GM21390 (cell line): Measurements from ENCODE around the gene HSPA9.

ENCODE experiments used
- ATAC-seq: cut with Tn5 transposase; IDR thresholded peaks from one replicate; pipeline ENCODE4 v1.9.1; 2021; ENCODE audit not compliant: unreplicated experiment

Gene HSPA9

DNA sequence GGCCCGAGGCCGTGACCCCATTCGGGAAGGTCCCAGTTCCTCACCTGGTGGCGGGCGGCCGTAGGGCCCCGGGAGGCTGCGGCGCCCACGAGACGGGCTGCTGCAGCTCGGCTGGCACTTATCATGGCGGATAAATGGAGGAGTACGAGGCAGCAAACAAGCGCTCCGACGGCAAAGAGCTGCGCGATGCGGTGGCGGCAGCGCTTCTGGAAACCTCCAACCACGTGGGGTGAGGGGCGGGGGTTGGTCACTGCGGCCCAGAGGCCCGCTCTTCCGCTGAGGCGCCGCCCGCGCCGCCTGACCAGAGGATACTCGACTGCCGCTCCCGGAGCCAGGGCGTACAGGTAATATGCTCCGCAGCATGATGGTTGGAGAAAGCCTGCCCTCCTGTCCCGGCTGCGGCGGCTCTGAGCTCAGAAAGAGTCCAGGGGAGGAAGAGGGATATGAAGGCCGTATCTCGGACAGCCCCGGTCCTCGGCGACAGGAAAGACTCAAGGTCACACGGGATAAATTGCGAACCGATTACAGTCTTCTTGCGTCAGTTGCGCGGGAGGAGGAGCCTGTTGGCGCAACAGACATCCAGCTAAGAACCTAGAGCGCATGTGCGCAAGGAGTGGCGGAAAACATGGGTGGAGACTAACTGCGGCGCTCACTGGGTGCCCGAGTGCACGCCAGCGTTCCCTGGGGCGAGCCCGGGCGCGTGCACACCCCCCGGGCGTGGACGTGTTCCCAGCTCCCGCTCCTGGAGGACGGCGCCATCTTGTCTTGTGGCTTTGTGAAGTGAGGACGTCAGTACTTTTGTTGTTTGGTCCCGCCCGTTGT, at the start of gene HSPA9:
Gene HSPA9 (minus strand): TSS at position 208 of the 822 bp plus-strand sequence. CDS start 83 bp downstream, at position 125.
- peak; percentile 82 for ATAC-seq

DNA sequence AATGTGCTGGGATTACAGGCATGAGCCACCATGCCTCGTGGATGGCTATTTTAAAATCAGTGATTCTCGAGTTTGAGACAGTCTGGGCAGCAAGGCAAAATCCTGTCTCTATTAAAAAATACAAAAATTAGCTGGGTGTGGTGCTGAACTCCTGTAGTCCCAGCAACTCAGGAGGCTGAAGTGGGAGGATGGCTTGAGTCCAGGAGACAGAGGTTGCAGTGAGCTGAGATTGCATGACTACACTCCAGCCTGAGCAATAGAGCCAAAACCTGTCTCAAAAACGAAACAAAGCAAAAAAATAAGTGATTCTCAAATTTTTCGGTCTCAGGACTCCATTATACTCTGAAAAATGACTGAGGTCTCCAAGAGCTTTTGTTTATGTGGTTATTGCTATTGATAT, 47.9 kb upstream of the HSPA9 start:
- no peak for ATAC-seq

GRCh38 chr5:138622051-138622450, 46.9 kb upstream of the HSPA9 start:
- no peak for ATAC-seq

DNA sequence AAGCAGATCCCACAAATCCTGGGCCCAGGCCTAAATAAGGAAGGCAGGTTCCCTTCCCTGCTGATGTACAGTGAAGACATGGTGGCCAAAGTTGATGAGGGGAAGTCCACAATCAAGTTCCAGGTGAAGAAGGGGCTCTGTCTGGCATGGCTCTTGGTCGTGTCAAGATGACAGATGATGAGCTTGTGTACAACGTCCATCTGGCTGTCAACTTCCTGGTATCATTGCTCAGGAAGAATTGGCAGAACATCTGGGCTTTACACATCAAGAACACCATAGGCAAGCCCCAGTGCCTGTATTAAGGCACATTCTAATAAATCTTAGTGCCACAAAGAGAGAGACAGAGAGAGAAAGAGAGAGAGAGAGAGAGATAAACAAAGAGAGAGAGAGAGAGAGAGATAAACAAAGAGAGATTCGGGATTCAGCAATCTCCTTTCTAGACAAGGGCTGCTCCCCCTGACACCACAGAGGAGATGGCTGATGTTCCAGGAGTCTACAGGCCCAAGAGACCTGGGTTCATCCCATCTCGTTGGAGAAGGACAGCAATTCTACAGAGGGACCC, 45.5 kb upstream of the HSPA9 start:
- no peak for ATAC-seq

GRCh38 chr5:138616508-138616907, 41.3 kb upstream of the HSPA9 start:
- ATAC-seq, result no peak

DNA sequence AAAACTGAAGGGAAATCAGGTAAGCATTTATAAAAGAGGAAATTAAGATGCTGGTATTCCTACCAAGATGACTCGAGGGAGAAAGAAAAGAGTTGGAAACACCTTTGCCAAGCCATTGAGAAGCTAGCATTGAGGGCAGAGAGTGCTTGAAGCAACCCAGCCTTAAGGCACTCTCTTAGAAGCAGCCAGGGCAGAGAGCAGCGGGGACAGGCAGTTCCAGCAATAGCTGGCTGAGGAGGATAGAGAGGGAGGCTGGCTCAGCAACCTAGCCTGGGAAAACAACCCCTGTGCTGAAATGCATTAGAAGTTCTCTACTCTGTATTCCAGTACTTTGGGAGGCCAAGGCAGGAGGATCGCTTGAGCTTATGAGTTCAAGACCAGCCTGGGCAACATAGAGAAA, 40.3 kb upstream of the HSPA9 start:
- no peak for ATAC-seq

DNA sequence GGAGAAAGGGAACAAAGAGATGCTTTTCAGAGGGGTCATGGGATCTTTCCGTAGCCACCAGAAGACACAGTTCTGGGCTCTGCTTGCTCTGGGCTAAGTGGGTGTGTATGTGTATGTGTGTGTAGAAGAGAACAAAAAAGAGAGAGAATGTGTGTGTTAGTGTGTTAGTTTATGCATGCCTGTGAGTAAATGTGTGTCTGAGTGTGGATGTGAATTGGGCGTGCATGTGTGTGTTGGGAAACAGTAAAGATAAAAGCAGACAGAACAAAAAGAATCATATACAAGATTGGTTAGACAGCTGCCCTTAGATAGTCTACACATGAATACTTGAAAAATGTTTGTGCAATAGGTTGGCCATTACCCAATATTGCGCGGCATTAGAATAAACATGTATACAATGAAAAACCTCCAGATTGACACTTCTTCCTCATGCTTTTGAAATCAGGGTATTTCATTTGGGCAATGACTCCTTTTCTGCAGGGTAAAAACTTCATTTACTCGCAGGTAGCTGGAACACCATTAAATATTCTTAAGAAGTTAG, 36.5 kb upstream of the HSPA9 start:
- no peak for ATAC-seq

GRCh38 chr5:138610918-138611677, 35.9 kb upstream of the HSPA9 start:
- ATAC-seq, result no peak

DNA sequence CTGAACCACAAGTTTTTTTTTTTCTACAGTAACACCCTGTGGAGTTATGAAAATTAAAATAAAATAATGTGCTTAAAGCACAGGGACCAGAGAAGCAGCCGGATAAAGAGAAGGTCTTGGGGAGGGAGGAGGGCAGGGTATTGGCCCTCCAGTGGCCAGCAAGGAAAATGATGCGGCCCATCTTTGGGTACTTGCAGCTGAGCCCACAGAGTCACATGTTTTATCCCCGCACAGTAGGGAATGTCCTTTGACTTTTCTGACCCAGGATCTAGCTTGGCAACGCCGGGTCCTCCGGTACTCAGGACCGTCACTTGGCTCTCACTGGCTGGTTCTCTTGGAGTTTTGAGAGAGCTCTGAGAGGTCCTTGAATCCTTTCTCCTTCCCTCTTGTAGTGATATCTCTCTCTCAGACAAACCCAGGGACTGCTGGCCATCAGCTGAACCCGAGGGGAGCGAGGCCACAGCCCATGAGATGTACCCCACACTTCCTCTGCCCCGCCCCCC, 35.3 kb upstream of the HSPA9 start:
- ATAC-seq, result no peak

- ATAC-seq, result no peak
Observed at GRCh38 chr5:138606378-138607064, 31.3 kb upstream of the HSPA9 start.

DNA sequence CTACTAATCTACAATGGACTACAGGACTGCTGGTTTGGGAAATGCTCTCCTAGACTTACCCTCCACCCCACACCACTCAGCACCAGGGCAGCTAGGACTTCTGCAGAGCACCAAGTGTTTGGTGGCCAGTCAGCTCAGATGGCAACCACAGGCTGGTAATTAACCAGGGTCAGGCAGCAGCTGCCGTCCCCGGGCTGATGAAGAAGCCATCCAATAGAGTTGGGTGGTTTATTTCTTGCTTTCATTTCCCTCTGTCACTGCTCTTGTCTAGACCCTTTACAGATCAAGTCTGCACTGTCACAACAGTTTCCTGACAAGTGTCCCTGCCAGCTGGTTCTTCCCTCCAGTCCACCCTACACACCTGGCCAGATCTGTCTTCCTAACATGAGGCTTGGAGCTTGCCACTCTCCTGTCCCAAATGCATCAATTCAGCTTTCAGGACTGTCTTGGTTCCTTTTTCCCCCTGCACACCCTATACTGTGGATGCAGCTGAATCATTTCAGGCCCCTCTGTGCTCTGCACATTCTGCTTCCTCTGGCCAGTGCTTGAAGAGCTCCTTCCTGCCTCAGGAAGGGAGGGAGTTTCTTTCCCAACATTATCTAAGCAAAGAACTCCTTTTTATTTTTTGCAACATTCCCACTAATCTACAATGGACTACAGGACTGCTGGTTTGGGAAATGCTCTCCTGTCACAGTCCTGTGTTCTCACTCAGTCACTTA, 30.2 kb upstream of the HSPA9 start:
- ATAC-seq, result peak; percentile 65

GRCh38 chr5:138604176-138604785, 29.1 kb upstream of the HSPA9 start:
- no peak for ATAC-seq

- ATAC-seq, result peak; percentile 49
Observed at GRCh38 chr5:138603249-138603920, 28.2 kb upstream of the HSPA9 start.

DNA sequence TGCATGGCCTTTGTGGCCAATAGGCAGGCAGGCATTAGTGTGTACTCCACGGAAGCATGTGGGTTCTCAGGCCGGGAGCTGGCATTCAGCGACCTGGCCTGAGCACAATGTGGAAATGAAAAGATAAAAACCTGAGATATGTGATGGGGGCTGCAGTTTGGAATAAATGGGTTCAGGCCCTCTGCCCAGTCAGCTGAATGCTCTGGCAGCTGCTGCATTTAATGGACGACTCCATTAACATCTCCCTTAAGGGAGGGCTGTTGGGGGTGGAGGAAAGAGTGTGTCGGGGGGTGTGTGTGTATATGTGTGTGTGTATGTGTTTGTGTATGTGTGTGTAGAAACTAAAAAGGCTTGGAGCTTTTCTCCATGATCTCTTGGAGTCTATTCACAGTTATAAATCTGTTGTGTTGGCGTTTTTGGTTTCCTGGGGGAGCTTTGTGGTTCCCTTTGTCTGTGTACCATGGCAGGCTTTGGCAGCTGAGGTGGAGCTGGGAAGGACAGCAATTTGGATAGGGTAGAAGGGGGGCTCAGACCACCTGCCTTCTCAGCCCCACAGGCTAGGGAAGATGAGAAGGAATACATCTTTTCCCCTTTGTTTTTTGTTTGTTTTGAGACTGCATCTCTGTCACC, 27.3 kb upstream of the HSPA9 start:
- no peak for ATAC-seq

GRCh38 chr5:138601444-138601843, 26.2 kb upstream of the HSPA9 start:
- ATAC-seq, result no peak

- ATAC-seq, result no peak
Observed at GRCh38 chr5:138600446-138600845, 25.2 kb upstream of the HSPA9 start.

DNA sequence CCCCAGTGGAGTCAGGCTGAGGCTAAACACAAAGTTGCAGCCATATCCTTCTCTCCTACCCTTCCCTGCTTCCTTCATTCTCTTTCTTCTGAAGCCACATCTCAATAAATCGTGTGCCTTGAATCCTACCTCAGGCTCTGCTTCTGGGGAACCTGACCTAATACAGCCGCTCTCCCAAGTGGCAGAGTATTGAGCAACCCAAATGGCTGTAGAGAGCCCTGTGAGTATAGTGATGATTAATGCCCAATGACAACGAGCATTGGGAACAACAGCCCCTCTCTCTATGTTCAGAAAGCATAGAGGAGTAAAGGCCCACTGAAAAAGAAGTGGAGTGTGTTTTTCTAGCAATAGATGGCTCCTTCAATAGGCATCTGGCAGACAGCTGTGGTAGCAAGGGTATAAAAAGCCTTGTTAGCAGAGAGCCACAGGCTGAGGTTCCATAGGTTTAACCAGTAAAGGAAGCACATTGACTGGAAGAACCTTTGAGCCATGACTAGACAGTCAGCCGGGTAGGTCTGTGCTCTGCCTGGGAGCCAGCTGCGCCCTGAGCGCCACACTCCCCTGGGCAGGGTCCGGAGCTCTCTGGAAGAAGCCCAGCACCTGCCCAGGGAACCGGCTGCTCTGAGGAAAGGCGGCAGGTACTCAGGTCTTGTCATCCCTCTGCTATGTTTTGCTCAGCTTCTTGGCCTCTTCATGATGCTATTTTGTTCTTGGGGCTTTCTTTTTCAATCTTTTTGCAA, 22.6 kb upstream of the HSPA9 start:
- ATAC-seq, result no peak
